Measurements from ENCODE around the gene ERVFRD-1. TPM values are rescaled to one million over a fixed set of nuclear protein-coding genes. Genes with fewer than 3 reads are reported as not detected.
A peak's percentile ranks its signal among the peaks of the same experiment; 100 is the strongest.

The ERVFRD-1 gene
- total and polyA plus RNA-seq, 2 donors (not counting 3 experiments of a cell fraction or from before 2014, with no cell fraction given) = not detected

DNA sequence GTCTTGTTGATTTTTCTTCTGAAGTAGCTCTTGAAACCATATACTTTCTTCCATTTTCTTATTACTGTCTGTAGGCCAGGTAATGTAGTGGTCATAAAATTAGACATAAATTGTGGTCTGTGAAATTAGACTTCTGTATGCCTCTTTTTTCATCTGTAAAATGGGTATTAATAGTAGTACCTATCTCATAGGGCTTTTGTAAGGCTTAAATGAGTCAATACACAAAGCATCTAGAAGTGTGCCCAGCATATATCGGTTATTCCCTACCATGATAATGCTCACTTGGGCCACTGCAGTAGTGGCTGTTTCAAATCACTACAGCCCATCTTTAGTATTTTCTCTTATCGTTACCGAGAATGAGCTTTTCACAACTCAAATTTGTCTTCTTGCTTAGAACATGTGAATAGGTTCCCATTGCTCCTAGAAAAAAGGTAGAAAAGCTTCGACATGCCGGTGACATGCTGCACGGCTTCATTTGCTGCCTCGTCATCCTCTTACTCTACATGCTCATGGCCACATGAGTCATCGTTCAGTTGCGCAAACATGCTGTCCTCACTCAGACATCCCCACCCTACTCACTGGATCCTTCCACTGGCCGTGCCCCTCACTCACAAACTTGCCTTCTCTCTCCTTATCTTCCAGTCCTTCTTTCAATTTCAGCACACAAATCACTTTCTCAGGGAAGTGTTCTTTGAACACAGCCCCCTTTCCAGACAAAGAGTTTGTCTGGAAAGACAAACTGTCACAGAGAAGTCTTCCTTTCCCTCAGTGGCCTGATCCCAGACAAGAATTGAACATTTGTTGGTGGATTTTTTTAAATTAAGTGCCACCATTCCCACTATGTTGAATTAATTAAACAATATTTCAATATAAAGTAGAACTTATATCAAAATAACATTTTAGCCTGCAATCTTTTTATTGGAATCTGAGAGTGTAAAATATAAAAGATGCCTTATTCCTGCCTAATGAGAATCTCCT is 32.2 kb upstream of the ERVFRD-1 start:
- intact Hi-C loops (cut with micrococcal nuclease) (loop anchor here (1.0 to 2.0 kb wide), 7 partner anchors 29 to 432 kb away; partner anchors contain the start of gene NEDD9), dilution Hi-C loops (cut with MboI; ENCODE audit: extremely low pct_ligation_motif_present, low sequenced_read_pairs) (loop anchor here (25.0 kb wide), 1 partner anchor 344 kb away; no protein-coding TSS in a partner anchor)
- Histone ChIP-seq H3K79me2 (ENCODE audit: control insufficient read depth, insufficient read depth, low read length) (no peaks in the 10 kb centered on the region), H3K27me3 (ENCODE audit: control insufficient read depth in 2 of 2, insufficient read depth in 2 of 2, low read length in 2 of 2) (no peaks in the 10 kb centered on the region), H3K9me1 (replicated peaks; ENCODE audit: control insufficient read depth, extremely low read depth, insufficient read depth, low read length) (no peaks in the 10 kb centered on the region), H3K4me2 (ENCODE audit: insufficient read depth, low read length) (no peak overlapping the region), H3K9ac (replicated peaks; ENCODE audit: extremely low read depth, insufficient read depth, low read length) (no peak overlapping the region), H3K9me3 (replicated peaks; ENCODE audit: control insufficient read depth, insufficient read depth, low read length) (no peaks in the 10 kb centered on the region), H2AFZ (ENCODE audit: low read depth, low read length) (no peak overlapping the region), H3K4me1 (ENCODE audit: control insufficient read depth, extremely low read depth, insufficient read depth, low read length) (no peaks in the 10 kb centered on the region), H4K20me1 (replicated peaks; ENCODE audit: control insufficient read depth, extremely low read depth, insufficient read depth, low read length) (no peaks in the 10 kb centered on the region), H3K27ac (ENCODE audit: insufficient read depth, low read depth, low read length) (no peak overlapping the region), H3K36me3 (ENCODE audit: control insufficient read depth in 2 of 2, extremely low read depth in 1 of 2, insufficient read depth in 2 of 2, low read length in 2 of 2) (no peaks in the 10 kb centered on the region), H3K4me3 (replicated peaks in 1 of 3; ENCODE audit: insufficient read depth in 1 of 3, low read depth in 1 of 3, low read length in 3 of 3) (no peak overlapping the region)
- ChIA-PET CTCF (interaction anchor here (0.6 to 4.0 kb wide), 23 partner anchors 12 to 588 kb away, joined by 3 to 136 read pairs (median 4); partner anchors contain the start of genes NEDD9 and SMIM13), POLR2A (no interaction called here)
- no peak for FAIRE-seq
- DNase-seq (ENCODE audit: low read depth, low spot score) = no peak
- TF ChIP-seq FOS (IDR thresholded peaks at IDR 0.05; ENCODE audit: borderline replicate concordance, insufficient read depth, low read length) (no peak), JUN (IDR thresholded peaks at IDR 0.05; ENCODE audit: borderline replicate concordance, insufficient read depth, insufficient read length, low read depth) (peak; percentile 27), GATA2 (IDR thresholded peaks at IDR 0.05; ENCODE audit: insufficient read depth, insufficient read length, low read depth, low read length) (no peak), CTCF (IDR thresholded peaks at IDR 0.05; ENCODE audit: extremely low read depth in 1 of 2, insufficient read depth in 1 of 2, low read depth in 1 of 2, low read length in 2 of 2) (no peak), POLR2AphosphoS5 (IDR thresholded peaks at IDR 0.05; ENCODE audit: insufficient read depth, low read depth, low read length) (no peak), POLR2A (IDR thresholded peaks at IDR 0.05; ENCODE audit: low read depth, low read length) (no peak), MAX (IDR thresholded peaks at IDR 0.05; ENCODE audit: insufficient read depth, insufficient read length) (no peak)
- no TSS peak for BruUV-seq (replicated peaks)
